HEK293T (cell line): Measurements from ENCODE around the gene GJD3.

ENCODE experiments used
- ARNT ChIP-seq: fragments of 450-650 bp; IDR thresholded peaks from 2 replicates; pipeline ENCODE4 v1.6.1; 2017; ENCODE audit warnings: mild to moderate bottlenecking
- BHLHE40 ChIP-seq: fragments of 450-650 bp; IDR thresholded peaks from 2 replicates; pipeline ENCODE4 v1.6.1; 2016; ENCODE audit warnings: mild to moderate bottlenecking, moderate library complexity, borderline replicate concordance
- ELF4 ChIP-seq: fragments of 450-650 bp; IDR thresholded peaks from 2 replicates; pipeline ENCODE4 v1.6.1; 2017; ENCODE audit warnings: antibody characterized with exemption
- FOXA1 ChIP-seq: fragments of 450-650 bp; IDR thresholded peaks from 2 replicates; pipeline ENCODE4 v1.6.1; 2016; ENCODE audit warnings: mild to moderate bottlenecking
- FOXK2 ChIP-seq: fragments of 450-650 bp; IDR thresholded peaks from 2 replicates; pipeline ENCODE4 v1.6.1; 2016; ENCODE audit warnings: mild to moderate bottlenecking
- L3MBTL2 ChIP-seq: fragments of 450-650 bp; conservative IDR thresholded peaks from 2 replicates; pipeline ENCODE4 v1.6.1; 2016; ENCODE audit warnings: mild to moderate bottlenecking
- SP1 ChIP-seq: fragments of 450-650 bp; IDR thresholded peaks from 2 replicates; pipeline ENCODE4 v1.6.1; 2017
- SUZ12 ChIP-seq: fragments of 450-650 bp; IDR thresholded peaks from 2 replicates; pipeline ENCODE4 v1.6.1; 2016; ENCODE audit warnings: mild to moderate bottlenecking

DNA sequence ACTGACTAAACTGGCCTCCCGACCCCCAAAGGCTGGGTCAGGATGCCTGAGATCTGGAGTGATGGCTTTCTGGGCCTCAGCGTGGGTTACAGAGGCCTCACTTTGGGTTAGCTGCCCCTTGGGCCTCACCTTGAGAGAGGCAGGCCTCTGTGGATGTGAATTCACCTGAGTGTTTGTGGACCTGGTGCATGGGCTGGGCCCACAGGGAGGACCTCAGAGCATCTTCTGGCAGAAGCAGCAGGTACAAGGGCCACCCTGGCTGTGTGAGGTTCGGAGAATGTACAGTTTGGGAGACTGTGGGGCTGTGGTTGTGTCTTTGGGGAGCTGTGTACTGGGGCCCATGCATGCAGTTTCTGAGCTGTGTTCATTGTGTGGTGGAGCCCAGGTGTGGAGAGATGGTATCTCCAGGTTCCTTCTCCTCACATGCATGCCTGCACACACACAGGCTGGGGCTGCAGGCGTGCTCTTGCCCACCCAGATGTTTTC is 37.2 kb downstream of the GJD3 start:
- TF ChIP-seq SUZ12: no peak
- TF ChIP-seq L3MBTL2: no peak
- TF ChIP-seq SP1: no peak
- no peak for TF ChIP-seq BHLHE40
- no peak for TF ChIP-seq FOXK2
- no peak for TF ChIP-seq FOXA1
- no peak for TF ChIP-seq ARNT
- no peak for TF ChIP-seq ELF4
